ENCODE results near the gene GNPTG.

Gene GNPTG

GRCh38 chr16:1372292-1372950 lies 20.7 kb downstream of the GNPTG start:
- DNase-seq, result no peak

GRCh38 chr16:1374418-1375297 lies 22.9 kb downstream of the GNPTG start:
- DNase-seq, result no peak

GRCh38 chr16:1375298-1375640 lies 23.5 kb downstream of the GNPTG start:
- no peak for DNase-seq

- no peak for DNase-seq
Measured at GRCh38 chr16:1375741-1376410, 24.1 kb downstream of the GNPTG start.

GRCh38 chr16:1377406-1378010 lies 25.8 kb downstream of the GNPTG start:
- no peak for DNase-seq

- DNase-seq, result no peak
Measured at GRCh38 chr16:1378087-1378803, 26.5 kb downstream of the GNPTG start.

- peak; percentile 79 for DNase-seq
Measured at GRCh38 chr16:1378804-1379303, 27.1 kb downstream of the GNPTG start.

- DNase-seq, result peak; percentile 60
Measured at GRCh38 chr16:1379304-1380076, 27.8 kb downstream of the GNPTG start.

GRCh38 chr16:1380195-1380594 lies 28.5 kb downstream of the GNPTG start:
- DNase-seq, result no peak

- no peak for DNase-seq
Measured at GRCh38 chr16:1381612-1382406, 30.1 kb downstream of the GNPTG start.

GRCh38 chr16:1383556-1383955 lies 31.8 kb downstream of the GNPTG start:
- no peak for DNase-seq

- DNase-seq, result no peak
Measured at GRCh38 chr16:1385232-1385631, 33.5 kb downstream of the GNPTG start.

- no peak for DNase-seq
Measured at GRCh38 chr16:1387331-1387730, 35.6 kb downstream of the GNPTG start.

GRCh38 chr16:1389762-1390161 lies 38.0 kb downstream of the GNPTG start:
- no peak for DNase-seq

GRCh38 chr16:1390239-1390779 lies 38.6 kb downstream of the GNPTG start:
- no peak for DNase-seq

GRCh38 chr16:1392826-1393225 lies 41.1 kb downstream of the GNPTG start:
- no peak for DNase-seq

- DNase-seq, result no peak
Measured at GRCh38 chr16:1393613-1394176, 42.0 kb downstream of the GNPTG start.

GRCh38 chr16:1394367-1394951 lies 42.7 kb downstream of the GNPTG start:
- DNase-seq, result no peak

GRCh38 chr16:1395444-1396031 lies 43.8 kb downstream of the GNPTG start:
- DNase-seq, result no peak

All from fibroblast of skin of back (primary cell).